GM19351 (cell line): ENCODE data around the gene TOMM20.

Experiments used
- ATAC-seq: cut with Tn5 transposase; IDR thresholded peaks from one replicate; pipeline ENCODE4 v1.9.1; 2021; ENCODE audit warnings: mild to moderate bottlenecking, moderate library complexity; ENCODE audit not compliant: unreplicated experiment

The TOMM20 gene

GRCh38 chr1:235069577-235070563 lies 58.8 kb downstream of the TOMM20 start:
- no peak for ATAC-seq

- ATAC-seq = no peak
These were observed 59.5 kb downstream of the TOMM20 start for GRCh38 chr1:235069176-235069575.

- no peak for ATAC-seq
These were observed 60.2 kb downstream of the TOMM20 start for GRCh38 chr1:235068158-235069121.

DNA sequence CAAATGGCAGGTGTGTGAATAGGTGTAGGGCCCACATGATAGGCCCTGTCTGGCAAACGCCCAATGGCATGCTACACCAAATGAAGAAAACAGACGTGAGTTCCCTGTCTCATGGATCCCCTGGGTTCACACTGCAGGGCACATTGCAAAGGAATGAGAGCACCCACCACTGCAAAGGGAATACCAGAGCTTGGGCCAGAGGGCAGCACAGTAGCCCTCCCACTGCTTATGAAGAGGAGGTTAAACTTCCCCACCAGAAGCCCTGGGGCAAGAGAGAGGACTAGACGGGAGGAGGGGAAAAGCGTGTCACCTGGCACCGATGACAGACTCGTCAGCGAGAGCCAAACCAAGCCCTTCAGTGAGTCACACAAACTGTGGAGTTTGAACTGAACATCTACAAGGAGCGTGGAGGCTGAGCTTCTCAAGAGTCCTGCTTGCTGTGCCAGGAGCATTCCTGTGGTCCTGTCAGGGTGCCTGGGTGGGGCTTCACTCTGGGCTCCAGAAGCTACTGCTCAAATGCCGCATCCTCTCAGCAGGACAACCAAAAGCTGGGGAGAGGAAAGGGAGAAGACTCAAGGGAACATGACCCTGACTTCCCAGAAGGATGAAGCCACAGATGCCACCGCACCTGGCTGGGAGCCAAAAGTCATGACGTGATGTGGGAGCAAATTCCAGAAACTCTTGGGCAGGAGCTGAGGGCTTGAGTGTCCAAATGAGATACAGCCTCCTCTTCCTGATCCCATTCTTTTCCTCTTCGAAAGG lies 61.1 kb downstream of the TOMM20 start:
- ATAC-seq = no peak

DNA sequence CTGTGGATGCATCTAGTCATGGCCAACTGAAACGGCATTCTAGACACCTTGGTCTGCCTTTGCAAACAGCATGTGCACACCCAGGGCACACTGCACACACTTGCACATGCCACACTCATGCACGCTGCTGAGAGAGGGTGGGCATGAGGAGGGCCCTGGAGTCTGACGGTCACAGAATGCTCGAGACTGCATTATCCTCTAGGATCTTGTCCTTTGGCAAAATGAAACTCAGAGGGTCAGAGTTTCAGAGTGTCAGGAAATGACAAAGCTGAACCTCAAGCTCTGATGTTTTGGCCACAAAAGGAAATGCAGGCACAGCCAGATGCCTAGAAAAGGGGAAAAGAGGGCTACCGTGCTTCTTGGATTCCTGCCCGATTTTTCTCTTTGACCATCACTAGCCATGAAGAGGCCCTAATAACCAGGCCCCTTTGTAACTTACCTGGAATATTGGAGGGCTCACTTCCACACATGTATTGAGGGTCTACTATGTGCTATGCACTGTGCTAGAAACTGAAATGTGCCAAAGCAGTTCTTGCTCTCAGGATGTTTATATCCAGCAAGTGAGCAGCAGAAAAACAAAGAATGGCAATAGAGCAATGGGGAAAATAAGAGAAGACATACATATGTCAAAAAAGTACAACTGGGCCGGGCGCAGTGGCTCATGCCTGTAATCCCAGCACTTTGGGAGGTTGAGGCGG lies 65.4 kb downstream of the TOMM20 start:
- ATAC-seq = no peak

GRCh38 chr1:235060607-235061470 lies 67.8 kb downstream of the TOMM20 start:
- no peak for ATAC-seq
